HK-2 (cell line): Measurements from ENCODE around the gene HSPA1A.

Source experiments
- DNase-seq: peaks from one replicate; pipeline ENCODE4 v3.0.0-alpha.2; 2018; ENCODE audit not compliant: unreplicated experiment

Gene HSPA1A

DNA sequence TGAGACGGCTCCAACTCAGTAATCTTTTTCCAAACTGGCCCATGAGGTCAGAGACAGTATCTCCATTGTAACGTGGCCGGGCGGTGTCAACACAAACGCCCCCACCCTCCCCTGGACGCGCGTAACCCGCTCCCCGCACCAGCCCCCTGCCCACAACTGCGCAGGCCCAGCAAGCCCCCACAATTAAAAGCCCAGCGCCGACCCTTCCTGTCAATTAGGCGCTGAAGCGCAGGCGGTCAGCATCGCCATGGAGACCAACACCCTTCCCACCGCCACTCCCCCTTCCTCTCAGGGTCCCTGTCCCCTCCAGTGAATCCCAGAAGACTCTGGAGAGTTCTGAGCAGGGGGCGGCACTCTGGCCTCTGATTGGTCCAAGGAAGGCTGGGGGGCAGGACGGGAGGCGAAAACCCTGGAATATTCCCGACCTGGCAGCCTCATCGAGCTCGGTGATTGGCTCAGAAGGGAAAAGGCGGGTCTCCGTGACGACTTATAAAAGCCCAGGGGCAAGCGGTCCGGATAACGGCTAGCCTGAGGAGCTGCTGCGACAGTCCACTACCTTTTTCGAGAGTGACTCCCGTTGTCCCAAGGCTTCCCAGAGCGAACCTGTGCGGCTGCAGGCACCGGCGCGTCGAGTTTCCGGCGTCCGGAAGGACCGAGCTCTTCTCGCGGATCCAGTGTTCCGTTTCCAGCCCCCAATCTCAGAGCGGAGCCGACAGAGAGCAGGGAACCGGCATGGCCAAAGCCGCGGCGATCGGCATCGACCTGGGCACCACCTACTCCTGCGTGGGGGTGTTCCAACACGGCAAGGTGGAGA lies at the start of gene HSPA1A, which contains the start of gene HSPA1L:
Gene HSPA1A (plus strand): TSS at position 519 of the 814 bp plus-strand sequence. CDS start 214 bp downstream, at position 733.
Gene HSPA1L (minus strand): TSS at position 259 of the 814 bp plus-strand sequence. CDS start 3,311 bp downstream, outside the sequence.
- peak; percentile 98 for DNase-seq

DNA sequence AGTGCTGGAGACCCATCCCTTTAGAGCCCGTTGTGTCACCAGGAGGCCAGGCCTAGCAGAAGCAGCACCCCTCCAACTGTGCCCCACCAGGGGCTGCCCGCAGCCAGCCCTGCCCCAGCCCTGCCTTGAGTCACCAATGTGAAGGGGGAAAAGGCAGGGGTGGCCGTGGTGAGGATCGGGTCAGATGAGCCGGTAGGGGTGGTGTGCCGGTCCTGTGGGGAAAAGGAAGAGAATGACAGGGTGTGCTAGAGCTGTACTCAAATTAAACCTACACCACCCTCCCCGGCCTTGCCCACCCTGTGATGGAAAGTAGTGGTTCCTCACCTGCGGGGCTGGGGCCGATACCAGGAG lies 49.8 kb upstream of the HSPA1A start:
- DNase-seq: no peak

DNA sequence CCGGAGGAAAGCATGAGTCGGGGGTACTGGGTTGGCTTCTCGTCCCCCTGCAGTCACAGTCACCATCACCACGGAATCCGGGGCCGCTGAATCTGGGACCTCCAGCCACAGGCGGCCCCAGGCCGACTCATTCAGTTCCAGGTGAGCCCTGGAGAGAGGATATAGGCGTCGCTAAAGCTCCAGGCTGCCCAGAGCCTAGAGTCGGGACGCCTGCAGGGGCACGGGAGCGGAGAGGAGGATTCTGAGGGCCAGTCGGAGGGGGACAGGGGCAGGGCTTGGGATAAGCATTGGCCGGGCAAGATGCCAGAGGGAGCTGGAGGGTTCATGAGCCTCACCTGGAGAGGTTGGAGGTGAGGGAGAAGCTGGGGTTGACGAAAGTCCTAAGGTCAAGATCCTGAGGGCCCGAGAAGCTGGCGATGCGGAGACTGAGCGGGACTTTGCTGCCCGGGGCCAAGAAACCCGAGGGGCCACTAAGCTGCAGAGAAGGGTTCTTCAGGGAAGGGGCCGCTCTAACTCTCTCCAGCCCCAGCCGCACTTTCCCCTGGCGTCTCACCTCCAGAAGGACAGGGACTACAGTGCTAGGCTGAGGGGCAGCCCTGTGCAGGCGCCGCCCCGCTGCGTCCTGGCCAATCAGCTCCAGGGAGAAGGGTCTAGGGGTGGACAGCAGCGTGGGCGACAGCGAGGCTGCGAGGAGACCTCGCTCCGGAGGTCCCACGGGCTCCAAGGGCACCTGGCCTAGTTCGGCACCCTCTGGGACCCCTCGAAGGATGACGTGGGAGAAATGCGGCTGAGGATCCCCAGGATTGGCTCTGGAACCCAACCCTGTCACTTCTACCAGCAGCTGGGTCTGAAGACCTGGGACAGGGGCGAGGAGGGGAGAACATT lies 49.2 kb upstream of the HSPA1A start:
- DNase-seq: no peak

DNA sequence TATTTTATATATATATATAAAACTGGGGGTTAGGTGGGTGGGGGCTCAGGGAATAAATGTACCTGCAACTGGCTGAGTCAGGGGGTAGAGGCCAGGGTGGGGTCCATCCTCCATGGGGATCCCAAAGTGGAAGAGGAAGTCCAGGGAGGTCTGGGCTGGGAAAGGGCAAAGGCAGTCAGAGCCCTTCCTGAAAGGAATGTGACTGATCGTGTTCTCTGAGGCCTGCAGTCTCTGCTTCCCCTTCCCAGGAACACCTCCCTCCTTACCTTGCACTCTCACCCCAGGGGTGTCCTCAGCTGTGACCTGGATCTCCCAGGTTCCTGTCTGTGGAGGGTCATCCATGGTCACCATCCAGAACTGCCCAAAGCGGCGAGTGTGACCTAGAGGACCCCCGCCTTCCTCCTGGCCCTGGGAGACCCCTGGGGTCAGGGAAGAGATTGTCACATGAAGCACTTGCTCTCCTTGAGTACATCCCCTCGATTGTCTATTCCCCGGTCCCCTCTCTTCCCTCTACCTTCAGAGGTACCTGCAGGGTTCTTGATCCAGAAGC lies 48.2 kb upstream of the HSPA1A start:
- no peak for DNase-seq

DNA sequence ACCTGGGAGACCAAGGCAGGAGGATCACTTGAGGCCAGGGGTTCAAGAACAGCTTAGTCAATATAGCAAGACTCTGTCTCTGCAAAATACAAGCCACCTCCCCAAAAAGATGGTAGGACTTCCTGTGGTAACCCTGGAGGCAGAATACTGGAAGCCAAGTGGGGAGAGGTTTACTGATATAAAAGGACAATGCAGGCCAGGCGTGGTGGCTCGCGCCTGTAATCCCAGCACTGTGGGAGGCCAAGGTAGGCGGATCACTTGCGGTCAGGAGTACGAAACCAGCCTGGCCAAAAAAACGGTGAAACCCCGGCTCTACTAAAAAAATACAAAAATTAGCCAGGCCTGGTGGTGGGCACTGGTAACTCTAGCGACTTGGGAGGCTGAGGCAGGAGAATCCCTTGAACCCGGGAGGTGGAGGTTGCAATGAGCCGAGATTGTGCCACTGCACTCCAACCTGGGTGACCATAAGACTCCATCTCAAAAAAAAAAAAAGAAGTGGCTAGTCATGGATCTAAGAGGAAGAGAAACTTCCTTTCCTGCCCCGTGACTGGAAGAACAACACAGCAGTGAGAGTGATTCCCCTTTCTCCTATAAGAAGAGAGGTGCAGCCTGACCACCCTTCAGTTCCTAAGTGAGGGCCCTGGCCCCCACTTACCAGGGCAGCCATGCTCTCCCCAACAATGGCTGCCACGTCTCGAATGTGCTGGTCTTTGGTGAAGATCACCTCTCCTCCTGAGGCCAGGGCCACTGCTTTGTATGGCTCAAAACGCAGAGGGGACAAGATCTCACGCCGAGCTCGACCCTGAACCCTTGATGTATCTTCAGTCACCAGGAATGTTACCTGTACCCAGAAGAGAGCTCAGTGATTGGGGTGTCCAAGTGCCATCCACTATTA lies 46.7 kb upstream of the HSPA1A start:
- DNase-seq: no peak

DNA sequence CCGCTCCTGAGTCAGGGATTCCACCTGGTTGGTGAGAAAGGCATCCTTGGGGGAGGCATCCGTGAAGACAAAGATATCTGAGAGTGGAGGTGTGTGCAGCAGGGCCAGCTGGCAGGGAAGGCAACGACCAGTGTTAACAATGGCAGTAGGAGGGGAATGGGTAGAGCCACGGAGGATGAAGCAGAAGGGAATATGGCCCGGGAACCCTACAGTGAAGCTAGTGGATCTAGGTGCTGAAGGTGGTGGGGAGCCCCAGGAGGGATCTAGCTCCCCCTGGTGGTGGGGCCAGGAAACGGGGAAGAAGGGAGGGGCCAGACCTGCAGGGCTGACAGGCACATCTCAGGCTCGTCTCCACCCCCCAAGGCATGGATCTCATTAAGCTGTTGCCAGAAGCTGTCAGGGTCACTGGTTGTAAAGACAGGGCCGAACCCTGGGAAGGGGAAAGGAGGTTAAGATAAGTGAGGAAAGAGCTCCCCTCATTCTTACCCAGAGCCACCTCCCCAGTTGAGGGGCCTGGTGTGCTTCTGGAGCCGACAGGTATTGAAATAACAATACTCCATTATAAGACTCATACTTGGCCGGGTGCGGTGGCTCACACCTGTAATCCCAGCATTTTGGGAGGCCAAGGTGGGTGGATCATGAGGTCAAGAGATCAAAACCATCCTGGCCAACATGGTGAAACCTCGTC lies 45.5 kb upstream of the HSPA1A start:
- DNase-seq: peak; percentile 84

DNA sequence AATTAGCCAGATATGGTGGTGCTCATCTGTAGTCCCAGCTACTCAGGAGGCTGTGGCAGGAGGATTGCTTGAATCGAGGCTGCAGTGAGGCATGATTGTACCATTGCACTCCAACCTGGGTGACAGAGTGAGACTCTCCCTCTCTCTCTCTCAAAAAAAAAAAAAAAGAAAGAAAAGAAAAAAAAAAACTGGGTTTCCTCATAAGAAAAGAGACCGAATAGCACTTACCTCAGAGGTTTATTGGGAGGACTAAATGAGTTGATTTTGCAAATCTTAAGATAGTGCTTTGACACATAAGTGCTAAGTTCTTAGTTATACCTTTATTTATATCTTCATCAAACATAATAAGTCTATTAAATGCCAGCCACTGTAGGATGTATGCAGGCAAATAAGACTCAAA lies 44.5 kb upstream of the HSPA1A start:
- DNase-seq: no peak

DNA sequence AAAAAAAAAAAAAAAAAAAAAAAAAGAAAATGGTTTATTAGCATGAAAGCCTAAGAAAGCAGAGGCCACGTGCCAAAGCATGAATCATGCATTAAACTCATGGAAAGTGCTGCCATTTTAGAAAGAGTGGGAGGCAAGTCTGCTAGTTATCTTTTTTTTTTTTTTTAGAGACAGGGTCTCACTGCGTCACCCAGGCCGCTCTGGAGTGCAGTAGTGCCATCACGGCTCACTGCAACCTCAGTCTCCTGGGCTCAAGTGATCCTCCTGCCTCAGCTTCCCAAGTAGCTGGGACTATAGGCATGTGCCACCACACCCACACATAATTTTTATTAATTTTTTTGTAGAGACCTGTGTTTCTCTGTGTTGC lies 43.4 kb upstream of the HSPA1A start:
- no peak for DNase-seq

DNA sequence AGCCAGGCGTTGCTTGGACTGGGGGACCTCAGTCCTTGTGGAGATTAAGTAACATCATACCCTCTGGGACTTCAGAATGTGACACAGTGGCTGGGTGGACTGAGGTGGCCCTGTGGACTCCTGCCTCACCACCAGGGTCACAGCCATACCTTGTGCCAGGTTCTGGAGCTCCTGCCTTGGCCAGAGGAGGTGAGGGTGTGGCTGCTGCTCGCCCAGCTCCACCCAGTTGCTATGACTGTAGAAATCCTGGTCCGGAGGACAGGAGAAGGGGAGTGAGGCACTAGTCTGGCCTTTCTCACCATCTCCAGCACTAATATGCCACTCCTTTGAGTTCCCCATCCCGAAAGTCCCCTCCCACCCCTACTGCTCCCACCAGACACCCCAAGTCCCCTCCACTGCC lies 40.2 kb upstream of the HSPA1A start:
- DNase-seq: no peak

DNA sequence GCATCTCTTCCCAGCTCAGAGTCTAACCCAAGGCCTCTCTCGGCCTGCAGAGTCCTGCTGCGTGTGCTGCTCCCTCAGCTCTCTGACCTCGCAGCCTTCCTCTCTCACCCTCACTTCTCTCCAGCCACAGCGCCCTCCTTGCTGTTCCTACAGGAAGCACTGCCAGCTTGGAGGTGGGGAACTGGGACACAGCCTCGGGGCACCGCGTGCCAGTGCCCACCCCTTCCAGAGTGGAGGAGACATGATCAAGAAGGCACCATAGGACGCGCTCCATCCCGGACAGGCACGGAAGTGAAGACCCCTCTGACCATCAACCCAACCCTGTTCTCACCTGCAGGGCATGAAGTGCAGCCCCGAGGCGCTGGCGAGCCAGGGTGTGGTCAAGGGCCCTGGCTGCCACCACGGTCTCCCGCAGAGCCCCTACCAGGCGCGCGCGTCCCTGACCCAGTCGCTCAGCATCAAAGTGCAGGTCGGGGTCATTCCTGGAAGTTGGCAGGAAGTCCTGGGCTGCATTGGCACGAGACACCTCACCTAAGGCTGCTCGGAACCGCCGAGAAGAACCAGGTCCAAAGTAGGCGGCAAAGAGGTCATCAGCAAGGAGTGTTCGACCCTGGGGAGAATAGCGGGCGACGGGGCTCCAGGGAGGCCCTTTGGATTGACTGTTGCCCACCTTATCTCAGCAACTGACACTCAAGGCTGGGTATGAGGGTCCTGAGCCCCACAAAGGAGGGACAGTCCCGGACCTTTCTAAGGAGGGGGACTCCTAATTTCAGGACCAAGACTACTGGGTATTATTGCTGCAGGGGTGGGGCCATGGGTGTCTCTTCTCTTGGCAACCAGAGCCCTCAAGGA lies 39.5 kb upstream of the HSPA1A start:
- no peak for DNase-seq

DNA sequence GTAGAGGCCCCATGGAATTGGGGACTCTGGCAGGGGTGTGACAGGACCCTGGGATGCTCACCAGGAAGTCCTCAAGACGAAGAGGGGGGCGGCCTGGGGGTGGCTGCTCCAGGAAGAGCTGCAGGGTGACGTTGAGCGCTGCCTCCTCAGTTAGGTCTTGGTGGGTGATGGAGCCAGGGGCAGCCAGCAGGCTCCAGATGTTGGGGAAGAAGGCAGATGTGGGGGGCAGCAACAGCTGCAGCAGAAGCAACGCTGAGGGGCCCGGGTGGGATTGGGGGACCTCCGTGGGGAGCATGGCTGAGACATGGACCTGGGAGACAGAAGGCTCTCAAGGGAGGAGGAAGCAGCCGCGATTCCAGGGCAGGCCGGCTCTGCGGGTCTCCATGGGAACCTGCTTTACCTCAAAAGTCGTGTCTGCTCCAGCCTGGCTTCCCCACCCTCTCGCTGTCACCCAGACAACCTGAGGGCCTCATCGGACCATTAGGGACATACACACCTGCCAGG lies 38.8 kb upstream of the HSPA1A start:
- DNase-seq: no peak

DNA sequence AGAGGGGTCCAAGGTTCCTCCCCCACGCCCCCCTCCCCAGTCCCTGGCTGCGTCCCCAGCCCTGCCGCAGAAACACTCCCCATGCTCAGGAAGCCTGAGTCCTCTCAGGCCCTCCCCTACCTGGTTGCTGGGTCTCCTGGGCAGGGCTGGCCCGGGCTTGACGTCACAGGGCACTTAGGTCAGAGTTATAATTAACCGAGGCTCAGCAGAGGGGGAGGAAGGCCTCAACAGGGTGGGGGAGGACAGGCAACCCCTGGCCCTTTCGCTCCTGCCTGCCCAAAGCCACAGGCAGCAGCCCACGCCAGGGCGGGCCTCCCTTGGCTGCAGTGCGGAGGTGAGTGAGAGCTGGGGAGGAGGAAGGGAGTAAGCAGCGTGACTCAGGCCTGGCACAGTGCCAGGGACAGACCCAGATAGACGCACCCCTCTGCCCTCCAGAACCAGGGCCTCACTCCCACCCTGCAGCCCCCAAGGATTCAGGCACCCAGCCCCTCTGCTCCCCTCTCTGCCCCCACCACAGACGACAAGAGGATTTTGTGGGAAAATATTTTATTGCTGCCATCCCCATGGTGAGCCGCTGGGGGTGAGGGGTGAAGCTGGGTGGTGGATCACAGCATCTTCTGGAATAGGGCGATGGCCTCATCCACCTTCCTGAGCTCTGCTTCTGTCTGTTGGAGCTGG lies 38.2 kb upstream of the HSPA1A start, which contains the start of gene VWA7:
Gene VWA7 (minus strand): TSS at position 340 of the 678 bp plus-strand sequence. CDS start 549 bp downstream, outside the sequence.
- DNase-seq: peak; percentile 94

DNA sequence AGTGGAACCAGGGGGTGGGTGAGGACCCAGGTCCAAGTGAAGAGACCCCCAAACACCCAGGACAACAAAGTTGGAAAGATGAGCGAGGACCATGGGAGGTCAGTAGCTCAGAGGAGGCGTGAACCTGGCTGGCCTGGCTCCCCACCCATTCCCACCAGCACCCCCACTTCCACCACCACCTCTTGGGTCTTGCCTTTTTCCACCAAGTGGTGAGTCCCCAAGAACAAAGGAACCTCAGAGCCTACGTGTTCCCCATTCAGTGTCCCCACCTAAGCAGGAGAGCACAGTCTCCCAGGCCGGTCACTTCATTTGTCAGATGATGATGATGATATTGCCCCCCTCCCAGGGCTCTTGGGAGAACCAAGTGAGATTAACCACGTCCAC lies 37.7 kb upstream of the HSPA1A start:
- DNase-seq: no peak

DNA sequence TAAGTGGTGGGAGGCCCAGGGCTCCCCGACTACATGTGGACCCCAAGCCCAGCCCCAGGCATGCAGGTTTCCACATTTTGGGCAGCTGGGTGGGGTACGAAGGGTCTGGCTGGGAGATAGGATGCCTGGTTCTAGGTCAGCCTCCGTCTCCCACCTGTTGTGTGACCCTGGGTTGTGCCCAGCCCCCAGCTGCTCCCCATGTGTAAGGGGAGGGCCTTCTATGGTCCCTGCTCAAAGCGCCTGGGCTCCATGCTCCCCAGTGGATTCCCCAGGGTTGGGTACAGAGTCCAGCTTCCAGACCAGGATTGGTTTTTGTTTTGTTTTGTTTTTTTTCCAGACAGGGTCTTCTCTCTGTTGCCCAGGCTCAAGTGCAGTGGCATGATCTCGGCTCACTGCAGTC lies 37.1 kb upstream of the HSPA1A start:
- no peak for DNase-seq

DNA sequence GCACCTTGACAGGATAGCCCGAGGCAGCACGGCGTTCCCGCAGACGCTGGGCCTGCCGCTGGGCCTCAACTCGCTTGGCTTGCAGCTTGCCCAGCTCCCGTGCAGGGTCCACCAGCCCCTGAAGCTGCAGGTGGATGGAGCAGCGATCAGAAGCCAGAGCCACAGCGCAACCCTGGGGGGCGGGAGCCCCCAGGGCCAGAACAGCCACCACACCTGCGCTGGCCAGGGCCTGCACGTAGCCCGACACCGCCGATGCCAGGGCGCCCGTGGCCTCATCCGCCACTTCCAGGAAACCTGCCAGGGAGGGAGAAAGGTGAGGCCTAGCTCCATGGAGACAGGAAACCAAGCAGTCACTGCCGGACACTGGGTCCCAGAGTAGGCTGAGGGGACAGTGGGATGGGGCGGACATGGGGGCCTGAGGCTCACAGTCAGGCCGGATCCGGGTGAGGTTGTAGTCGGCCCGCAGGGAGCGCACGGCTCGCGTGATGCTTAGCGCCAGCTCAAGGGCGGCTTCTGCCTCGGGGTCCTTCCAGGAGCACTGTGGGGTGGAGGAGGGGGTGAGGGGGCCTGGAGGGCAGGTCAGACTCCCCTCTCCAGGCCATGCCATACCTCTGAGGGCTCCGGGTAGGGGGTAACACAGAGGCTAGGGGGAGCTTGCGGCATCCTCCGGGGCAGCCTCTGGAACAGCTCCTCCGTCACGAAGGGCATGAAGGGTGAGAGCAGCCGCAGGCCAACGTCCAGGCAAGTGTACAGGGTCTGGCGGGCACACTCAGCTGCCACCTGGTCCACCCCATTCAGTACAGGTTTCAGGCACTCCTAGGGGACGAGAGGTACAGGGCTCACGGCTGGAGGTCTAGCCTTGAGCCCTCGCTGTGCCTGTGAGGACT lies 36.1 kb upstream of the HSPA1A start:
- no peak for DNase-seq

DNA sequence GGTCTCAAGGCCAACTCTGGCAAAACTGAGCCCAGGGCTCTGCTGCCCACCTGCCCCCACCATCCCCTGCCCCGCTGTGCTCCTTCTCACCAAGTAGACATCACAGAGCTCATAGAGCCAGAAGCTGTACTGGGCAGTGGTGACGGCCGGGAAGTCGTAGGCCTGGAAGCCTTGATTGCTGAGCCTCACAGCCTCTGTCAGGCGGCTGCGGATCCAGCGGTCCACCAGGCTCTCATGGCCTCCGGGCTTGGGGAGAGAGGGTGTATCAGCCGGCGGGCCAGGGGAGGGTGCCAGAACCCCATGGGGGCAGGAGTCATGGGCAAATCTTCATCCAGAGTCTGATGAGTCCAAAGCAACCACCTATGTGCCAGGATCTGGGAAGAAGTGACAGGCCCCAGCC lies 35.4 kb upstream of the HSPA1A start:
- no peak for DNase-seq

DNA sequence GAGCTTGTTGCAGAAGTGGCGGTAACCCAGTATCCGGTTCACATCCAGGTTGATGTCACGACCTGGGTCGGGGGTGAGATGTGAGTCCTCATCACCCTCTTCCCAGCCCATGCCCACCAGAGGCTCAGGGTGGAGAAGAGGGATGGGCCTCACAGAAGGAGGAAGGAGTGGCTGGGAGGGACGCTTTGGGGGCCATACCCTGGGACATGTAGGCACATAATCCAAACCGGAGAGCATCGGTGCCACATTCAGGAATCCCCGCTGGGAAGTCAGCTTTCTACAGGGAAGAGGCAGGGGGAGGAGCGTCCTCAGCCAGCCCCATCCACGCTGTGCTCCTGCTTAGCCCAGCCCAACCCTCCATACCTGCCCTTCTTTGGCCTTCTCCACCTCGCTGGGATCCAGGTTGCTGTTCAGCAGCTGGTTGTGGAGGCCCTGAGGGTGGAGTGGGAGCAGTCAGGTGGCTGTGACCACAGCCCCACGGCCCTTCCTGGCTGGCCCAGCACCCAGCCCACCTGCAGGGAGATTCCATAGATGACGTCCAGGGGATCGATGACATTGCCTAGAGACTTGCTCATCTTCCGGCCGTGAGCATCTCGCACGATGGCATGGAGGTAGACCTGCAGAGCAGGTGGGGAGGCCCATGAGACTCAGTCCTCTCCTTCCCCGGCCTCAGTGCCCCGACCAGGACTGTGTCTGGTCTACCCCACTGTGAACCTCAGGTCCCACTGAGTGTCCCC lies 34.7 kb upstream of the HSPA1A start:
- DNase-seq: no peak
